GM19455 (cell line): Measurements from ENCODE around the gene MACROH2A1.

Experiments used
- ATAC-seq: cut with Tn5 transposase; IDR thresholded peaks from one replicate; pipeline ENCODE4 v1.9.1; 2021; ENCODE audit not compliant: unreplicated experiment

Gene MACROH2A1

GRCh38 chr5:135357685-135358084 lies 41.3 kb downstream of the MACROH2A1 start:
- no peak for ATAC-seq

- ATAC-seq = no peak
Observed at GRCh38 chr5:135356522-135357318, 42.3 kb downstream of the MACROH2A1 start.

GRCh38 chr5:135355169-135355568 lies 43.9 kb downstream of the MACROH2A1 start:
- no peak for ATAC-seq

DNA sequence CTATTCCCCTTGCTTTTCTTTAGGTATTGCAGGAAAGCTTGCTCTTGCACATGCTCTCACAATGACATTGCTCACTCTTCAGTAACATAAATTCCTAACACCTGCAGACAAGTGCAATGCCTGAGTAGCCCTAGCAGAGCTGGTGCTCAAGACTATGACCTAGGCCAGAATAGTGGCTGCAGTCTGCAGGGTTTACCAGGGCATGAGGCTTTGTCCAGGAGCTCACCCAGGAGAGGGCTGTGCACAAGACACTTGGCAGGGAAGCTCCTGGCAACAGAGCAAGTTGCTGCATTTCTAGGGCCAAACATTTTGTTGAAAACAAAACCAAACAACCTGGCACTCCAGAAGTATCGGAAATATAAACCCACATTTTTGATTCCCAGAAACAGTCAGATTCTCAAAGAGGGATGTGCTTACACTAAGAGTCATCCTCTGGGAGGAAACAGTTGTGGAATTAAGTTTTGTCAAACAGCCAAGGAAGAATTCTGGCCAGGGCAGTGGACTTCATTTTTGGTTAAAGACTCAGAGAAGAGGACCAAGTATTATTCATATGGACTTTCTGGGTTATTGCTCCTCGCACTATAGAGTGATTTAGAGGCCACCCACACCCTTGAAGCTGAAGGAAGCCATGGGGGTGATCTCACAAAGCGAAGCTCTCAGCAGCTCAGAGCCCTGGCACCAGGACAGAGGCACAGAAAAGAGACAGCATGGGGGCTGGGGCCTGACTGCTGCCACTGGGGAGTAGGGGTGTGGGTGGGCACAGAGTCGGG lies 44.9 kb downstream of the MACROH2A1 start:
- ATAC-seq = no peak

DNA sequence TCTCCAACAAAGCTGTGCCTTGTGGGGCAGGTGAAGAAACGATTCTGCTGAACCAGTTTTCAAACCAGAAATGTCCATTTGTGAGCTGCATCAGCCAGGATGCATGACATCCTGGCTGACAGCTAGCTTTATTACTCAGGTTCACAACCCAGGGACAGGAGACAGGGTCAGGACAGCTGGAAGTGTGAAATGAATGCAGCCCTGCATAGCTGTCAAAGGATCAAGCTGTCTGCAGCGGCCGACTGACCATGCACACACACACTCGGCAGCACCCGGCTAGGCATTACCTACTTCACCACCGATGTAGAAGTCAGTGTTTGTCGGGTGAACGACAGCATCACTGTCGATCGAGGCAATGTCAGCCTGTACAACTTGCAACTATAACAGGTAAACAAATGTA lies 48.5 kb downstream of the MACROH2A1 start:
- no peak for ATAC-seq

- no peak for ATAC-seq
Observed at GRCh38 chr5:135349886-135350285, 49.1 kb downstream of the MACROH2A1 start.

DNA sequence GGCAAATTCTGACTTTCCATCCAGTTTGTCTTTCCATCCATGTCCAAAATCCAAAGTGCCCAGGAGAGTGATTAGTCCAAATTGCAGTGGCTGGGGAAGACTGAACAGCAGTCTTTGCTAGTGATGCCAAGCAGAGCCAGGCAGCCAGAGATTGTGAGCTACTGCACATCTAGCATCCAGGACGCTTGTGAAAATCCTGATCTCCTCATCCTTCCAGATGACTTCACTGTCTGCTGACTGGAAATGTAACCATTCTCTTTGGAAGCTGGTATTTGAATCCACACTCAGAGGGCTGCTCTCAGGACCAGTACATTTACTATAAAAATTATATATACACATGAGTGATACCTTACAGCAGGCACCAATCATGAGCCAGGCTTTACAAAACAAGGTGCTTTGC lies 49.6 kb downstream of the MACROH2A1 start:
- ATAC-seq = no peak

GRCh38 chr5:135348918-135349317 lies 50.1 kb downstream of the MACROH2A1 start:
- ATAC-seq = no peak

- no peak for ATAC-seq
Observed at GRCh38 chr5:135347392-135347791, 51.6 kb downstream of the MACROH2A1 start.

DNA sequence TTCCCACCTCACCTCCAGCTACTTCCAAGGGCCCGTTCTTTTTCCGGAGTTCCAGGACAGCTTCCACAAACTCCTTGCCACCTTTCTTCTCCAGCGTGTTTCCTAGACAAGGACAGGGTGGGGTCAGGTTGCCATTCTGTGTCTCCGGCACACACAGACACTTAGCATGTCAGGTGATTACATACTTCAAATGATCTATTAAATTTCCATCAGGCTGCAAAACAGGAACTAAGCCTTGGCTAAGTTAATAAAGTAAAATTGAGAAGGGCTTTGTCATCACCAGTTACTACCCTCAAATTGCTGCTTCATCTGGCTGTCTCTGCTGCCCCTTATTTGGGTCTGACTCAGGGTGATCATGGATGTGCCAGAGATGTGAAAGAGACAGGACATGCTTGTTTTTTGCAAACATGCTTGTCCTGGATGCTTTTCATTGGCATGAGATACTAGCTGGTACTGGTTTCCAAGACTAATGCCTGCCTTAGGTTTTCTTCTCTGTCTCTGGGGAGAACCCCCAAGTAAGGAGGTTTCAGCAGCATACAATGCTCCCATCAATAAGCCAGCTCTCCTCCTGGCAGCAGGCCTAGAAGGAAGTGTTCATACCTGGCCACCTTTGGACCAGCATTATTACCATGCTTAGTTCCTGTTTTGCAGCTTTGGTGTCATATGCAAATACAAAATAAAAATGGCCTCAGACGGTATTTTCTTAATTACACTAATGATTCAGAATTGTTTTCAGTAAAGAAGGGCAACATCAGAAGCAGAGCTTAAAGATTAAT lies 52.9 kb downstream of the MACROH2A1 start:
- ATAC-seq = no peak

- no peak for ATAC-seq
Observed at GRCh38 chr5:135344349-135344748, 54.7 kb downstream of the MACROH2A1 start.

- ATAC-seq = no peak
Observed at GRCh38 chr5:135343413-135343812, 55.6 kb downstream of the MACROH2A1 start.

DNA sequence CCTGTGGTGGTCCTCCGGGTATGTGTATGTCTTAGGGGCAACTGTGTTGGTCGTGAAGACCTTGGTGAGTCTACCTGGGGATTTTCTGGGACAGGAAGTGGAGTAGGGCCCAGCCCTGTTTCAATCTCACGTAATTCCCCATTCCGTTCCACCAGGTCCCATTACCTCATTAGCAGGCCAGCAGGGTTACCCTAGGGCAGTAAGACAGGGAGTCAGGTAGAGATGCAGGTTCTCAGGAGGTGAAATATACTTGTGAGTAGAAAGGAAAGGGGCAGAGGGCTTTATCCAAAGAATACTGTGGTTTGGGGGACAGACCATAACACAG lies 56.5 kb downstream of the MACROH2A1 start:
- ATAC-seq = no peak

GRCh38 chr5:135341696-135342550 lies 57.1 kb downstream of the MACROH2A1 start:
- ATAC-seq = no peak

DNA sequence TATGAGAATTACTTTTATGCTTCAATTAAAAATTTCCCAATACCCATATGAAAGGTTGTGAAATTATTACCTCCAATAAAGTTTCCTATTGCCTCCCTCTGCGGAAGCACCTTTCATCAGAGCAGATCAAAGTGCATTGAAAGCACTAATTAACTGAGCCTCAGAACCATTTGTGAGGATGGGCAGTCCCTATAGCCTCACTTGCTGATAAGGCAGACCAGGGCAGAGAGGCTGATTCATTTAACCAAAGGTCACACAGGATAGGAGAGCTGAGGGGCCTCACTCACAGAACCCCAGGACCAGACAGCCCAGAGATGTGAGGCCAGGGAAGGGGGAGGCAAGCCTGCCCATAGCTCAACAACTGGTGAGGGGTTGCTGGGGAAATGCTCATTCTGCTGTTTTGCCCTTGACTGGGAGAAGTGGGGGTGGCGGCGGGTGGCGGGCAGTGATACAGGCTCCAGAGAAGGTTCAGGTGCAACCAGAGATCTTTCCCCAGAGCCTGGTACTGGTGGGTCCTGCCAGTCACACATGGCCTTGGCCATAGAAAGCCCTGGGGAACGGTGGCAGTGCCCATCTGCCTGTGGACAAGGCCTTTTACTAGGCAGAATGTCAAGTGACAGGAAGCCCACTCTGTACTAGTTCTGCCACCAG lies 57.9 kb downstream of the MACROH2A1 start:
- no peak for ATAC-seq

DNA sequence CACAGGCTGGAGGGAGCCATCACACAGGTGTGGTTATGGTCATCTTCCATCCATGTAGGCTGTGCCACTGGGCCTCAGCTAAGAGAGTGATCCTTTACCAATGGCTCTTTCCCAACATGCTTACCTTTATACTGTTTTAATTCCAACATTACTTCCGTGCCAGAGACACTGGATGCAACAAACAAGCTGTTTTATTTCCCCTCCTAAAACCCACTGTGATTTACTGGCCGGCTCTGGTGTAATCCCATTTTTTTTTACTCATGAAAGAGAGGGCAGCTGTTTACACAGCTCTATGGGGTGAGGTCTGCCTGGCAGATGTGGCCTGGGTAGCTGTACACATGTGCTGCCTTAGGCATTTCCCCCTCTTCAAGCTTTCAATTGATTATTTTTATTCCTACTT lies 58.5 kb downstream of the MACROH2A1 start:
- ATAC-seq = no peak

DNA sequence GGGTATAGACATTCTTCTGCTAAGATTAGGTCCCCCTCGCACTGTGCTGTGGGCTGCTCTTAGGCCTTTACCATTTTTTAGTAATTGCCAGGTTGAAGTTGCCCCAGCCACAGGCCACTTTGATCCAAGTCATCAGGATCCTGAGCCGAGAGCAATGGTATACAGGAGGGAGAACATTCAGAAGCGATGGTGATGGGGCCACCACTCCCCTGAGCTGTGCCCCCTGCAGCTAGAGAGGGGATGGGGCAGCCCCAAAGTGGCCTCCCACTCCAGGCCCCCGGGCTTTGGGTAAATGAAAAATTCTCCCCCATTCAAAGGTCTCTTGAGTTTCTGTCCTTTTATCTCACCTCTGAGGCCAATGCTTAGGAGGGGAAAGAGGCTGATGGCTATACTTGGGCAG lies 59.4 kb downstream of the MACROH2A1 start:
- no peak for ATAC-seq

- ATAC-seq = no peak
Observed at GRCh38 chr5:135339189-135339588, 59.8 kb downstream of the MACROH2A1 start.

- ATAC-seq = no peak
Observed at GRCh38 chr5:135337064-135337463, 62.0 kb downstream of the MACROH2A1 start.
